Esophagus squamous epithelium (tissue), 5 donors: Measurements from ENCODE around the gene SLIT2. TPM values are rescaled to one million over a fixed set of nuclear protein-coding genes. Genes with fewer than 3 reads are reported as not detected.

ENCODE experiments used
- DNase-seq: peaks from one replicate; lab custom pipeline; 2025; lab: John Stamatoyannopoulos, UW
- H3K27ac ChIP-seq, 4 donors: fragments of 200-600 bp; sonication (generic); one replicate each; pipeline ENCODE4 v1.5.1; 2016 to 2019; ENCODE audit warnings: mild to moderate bottlenecking in 1 of 4
- H3K27me3 ChIP-seq, 4 donors: fragments of 200-600 bp; sonication (generic); 1 replicate in 3 of 4; 2 replicates in 1 of 4; pipeline versions ENCODE4 v1.5.1 to v1.6.0; 2017 to 2021; ENCODE audit warnings: antibody characterized with exemption in 1 of 4
- H3K36me3 ChIP-seq, 3 donors: fragments of 200-600 bp; sonication (generic); one replicate each; pipeline ENCODE4 v1.5.1; 2016 to 2019
- H3K4me1 ChIP-seq, 3 donors: fragments of 200-600 bp; sonication (generic); one replicate each; pipeline ENCODE4 v1.5.1; 2017 to 2019
- H3K4me3 ChIP-seq, 4 donors: fragments of 200-600 bp; sonication (generic); 1 replicate in 3 of 4; 2 replicates in 1 of 4; pipeline ENCODE4 v1.5.1; 2016 to 2019; ENCODE audit warnings: mild to moderate bottlenecking in 2 of 4, moderate library complexity in 1 of 4
- H3K9me3 ChIP-seq, 3 donors: fragments of 200-600 bp; sonication (generic); one replicate each; pipeline ENCODE4 v1.5.1; 2016 to 2019
- POLR2A ChIP-seq, 4 donors: fragments of 450-650 bp; IDR thresholded peaks; one replicate each; pipeline ENCODE4 v1.6.1; 2017; ENCODE audit warnings: antibody characterized with exemption in 4 of 4, mild to moderate bottlenecking in 4 of 4, moderate library complexity in 3 of 4
- WGBS, 2 donors: methylation state at CpG; one replicate each; pipeline ENCODE4 v1.1.5; 2018; 5-methylcytosine and 5-hydroxymethylcytosine counted together
- intact Hi-C: fragments of 100-400 bp; cut with DNase I; formaldehyde crosslinking; loops from one replicate; pipeline ENCODE4 v1.15.0; 2022
- total RNA-seq, 4 donors: library from RNA; depleted of rRNA; stranded (reverse); fragments of >200 nt; gene quantifications; one replicate each; pipeline ENCODE4 v1.1.0, GENCODE V29; 2016
- TF ChIP-seq, protein P1 (sequence below), 6 experiments: fragments of 450-650 bp in 4 of 6; fragments of 200-600 bp in 2 of 6; sonication (generic) in 2 of 6; IDR thresholded peaks; one replicate each; pipeline ENCODE4 v1.5.1; 2016 to 2019; ENCODE audit warnings: antibody characterized with exemption in 6 of 6, mild to moderate bottlenecking in 4 of 6, moderate library complexity in 4 of 6
- donor health status: DM: yes; HTN: yes; CAD: no.

SLIT2 gene
- total RNA-seq, 4 donors from 2014 or later: 2.4 to 16.0 (median 4.7) TPM

- H3K4me3 ChIP-seq: no peak overlapping the region
- no peaks in the 10 kb centered on the region for H3K27me3 ChIP-seq
- intact Hi-C loops: no loop called here
- H3K4me1 ChIP-seq: peaks cover 0 to 9% (median 0%) of the 10 kb centered on the region in 3 donors
- no peaks in the 10 kb centered on the region for H3K36me3 ChIP-seq
- 35 to 83% methylated on average over 2 of the region's 2 CpGs for WGBS, 2 donors
- TF ChIP-seq, protein P1, sequence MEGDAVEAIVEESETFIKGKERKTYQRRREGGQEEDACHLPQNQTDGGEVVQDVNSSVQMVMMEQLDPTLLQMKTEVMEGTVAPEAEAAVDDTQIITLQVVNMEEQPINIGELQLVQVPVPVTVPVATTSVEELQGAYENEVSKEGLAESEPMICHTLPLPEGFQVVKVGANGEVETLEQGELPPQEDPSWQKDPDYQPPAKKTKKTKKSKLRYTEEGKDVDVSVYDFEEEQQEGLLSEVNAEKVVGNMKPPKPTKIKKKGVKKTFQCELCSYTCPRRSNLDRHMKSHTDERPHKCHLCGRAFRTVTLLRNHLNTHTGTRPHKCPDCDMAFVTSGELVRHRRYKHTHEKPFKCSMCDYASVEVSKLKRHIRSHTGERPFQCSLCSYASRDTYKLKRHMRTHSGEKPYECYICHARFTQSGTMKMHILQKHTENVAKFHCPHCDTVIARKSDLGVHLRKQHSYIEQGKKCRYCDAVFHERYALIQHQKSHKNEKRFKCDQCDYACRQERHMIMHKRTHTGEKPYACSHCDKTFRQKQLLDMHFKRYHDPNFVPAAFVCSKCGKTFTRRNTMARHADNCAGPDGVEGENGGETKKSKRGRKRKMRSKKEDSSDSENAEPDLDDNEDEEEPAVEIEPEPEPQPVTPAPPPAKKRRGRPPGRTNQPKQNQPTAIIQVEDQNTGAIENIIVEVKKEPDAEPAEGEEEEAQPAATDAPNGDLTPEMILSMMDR (IDR thresholded peaks at IDR 0.05): no peak
- no peak for TF ChIP-seq POLR2A (IDR thresholded peaks at IDR 0.05)
- H3K27ac ChIP-seq: no peak overlapping the region
- no peaks in the 10 kb centered on the region for H3K9me3 ChIP-seq
- no peak for DNase-seq
Measured at GRCh38 chr4:20262221-20262620, 10.5 kb downstream of the SLIT2 start.

GRCh38 chr4:20264688-20265087 is 13.0 kb downstream of the SLIT2 start:
- Histone ChIP-seq H3K4me1 (peaks cover 0 to 9% (median 0%) of the 10 kb centered on the region in 3 donors), H3K27me3 (no peaks in the 10 kb centered on the region), H3K4me3 (no peak overlapping the region), H3K36me3 (no peaks in the 10 kb centered on the region), H3K9me3 (no peaks in the 10 kb centered on the region), H3K27ac (no peak overlapping the region)
- DNase-seq: no peak
- intact Hi-C loops: no loop called here
- no peak for TF ChIP-seq POLR2A (IDR thresholded peaks at IDR 0.05)
- TF ChIP-seq, protein P1 (IDR thresholded peaks at IDR 0.05): no peak

GRCh38 chr4:20265726-20266125 is 14.0 kb downstream of the SLIT2 start:
- H3K4me1 ChIP-seq: peaks cover 0 to 9% (median 0%) of the 10 kb centered on the region in 3 donors
- intact Hi-C loops: no loop called here
- no peaks in the 10 kb centered on the region for H3K36me3 ChIP-seq
- no peak overlapping the region for H3K27ac ChIP-seq
- H3K9me3 ChIP-seq: no peaks in the 10 kb centered on the region
- H3K4me3 ChIP-seq: no peak overlapping the region
- 73 to 84% methylated on average over 1 of the region's 1 CpG for WGBS, 2 donors
- TF ChIP-seq, protein P1 (IDR thresholded peaks at IDR 0.05): no peak
- no peak for TF ChIP-seq POLR2A (IDR thresholded peaks at IDR 0.05)
- DNase-seq: no peak
- H3K27me3 ChIP-seq: no peaks in the 10 kb centered on the region

DNA sequence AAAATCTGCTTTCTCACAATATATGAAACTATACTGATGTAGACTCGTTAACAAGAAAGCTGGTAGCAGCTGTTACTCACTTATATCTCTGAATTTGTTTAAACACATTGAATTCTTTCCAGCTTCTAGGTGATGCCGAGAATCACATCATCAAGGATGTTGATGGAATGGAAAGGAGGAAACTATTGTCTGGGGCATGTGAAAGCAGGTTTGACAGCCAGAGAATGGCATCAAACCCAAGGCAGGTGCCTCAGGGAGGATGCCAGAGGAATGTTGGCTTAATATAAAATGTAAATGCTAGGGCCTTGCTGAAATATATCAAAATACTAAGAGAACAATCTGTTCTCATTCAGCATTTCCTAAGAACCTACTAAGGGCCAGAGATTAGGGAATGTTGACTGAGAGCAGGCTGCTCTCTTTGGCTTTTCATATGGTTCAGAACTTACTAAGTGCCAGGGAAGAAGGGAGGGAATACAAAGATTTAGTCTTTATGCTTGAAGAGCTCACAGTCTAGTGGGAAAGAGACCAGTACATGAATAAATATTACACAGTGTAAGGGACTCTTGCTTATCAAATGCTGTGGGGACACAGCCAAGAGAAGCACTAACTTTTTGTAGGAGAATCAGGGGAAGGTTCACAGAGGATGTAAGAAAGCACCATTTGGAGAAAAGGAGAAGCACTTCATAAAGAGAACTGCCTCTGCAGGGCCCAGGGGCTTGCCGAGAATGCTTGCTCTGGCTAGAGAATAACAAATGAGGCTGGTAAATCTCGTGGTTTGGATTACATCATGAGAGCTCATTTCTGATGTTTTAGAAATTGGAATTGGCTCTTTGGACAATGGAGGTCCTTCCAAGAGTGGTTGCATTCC is 14.7 kb downstream of the SLIT2 start:
- Histone ChIP-seq H3K4me3 (no peak overlapping the region), H3K36me3 (no peaks in the 10 kb centered on the region), H3K27ac (peak overlapping the region in 2 of 4 donors; percentile 36 to 47), H3K4me1 (peaks cover 0 to 9% (median 0%) of the 10 kb centered on the region in 3 donors), H3K27me3 (no peaks in the 10 kb centered on the region), H3K9me3 (no peaks in the 10 kb centered on the region)
- intact Hi-C loops: no loop called here
- DNase-seq: no peak
- WGBS, 2 donors: 31 to 40% methylated on average over 4 of the region's 4 CpGs
- no peak for TF ChIP-seq POLR2A (IDR thresholded peaks at IDR 0.05)
- TF ChIP-seq, protein P1 (IDR thresholded peaks at IDR 0.05): no peak

DNA sequence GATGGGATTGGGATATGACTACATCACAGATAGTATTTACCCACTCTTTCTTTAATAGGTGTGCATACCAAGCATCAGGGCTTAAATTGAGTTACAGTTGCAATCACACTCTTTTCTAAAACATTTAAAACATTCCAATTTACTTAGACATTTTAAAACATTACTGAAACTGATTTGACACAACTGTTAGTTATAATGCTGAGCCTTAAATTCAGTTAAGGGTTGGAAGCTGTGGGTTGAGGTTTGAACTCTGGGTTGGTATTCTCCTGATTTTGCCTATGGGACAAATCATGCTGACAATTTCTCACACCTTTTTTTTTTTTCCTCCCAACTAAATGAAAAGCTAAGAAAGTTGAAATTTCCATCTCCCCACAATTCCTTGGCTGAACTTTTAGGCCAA is 16.3 kb downstream of the SLIT2 start:
- DNase-seq: no peak
- no peaks in the 10 kb centered on the region for H3K27me3 ChIP-seq
- no peak overlapping the region for H3K27ac ChIP-seq
- H3K4me3 ChIP-seq: no peak overlapping the region
- TF ChIP-seq, protein P1 (IDR thresholded peaks at IDR 0.05): no peak
- no peak for TF ChIP-seq POLR2A (IDR thresholded peaks at IDR 0.05)
- peaks cover 0 to 18% (median 0%) of the 10 kb centered on the region in 3 donors for H3K4me1 ChIP-seq
- H3K36me3 ChIP-seq: no peaks in the 10 kb centered on the region
- no peaks in the 10 kb centered on the region for H3K9me3 ChIP-seq
- intact Hi-C loops: no loop called here
